Neuron (in vitro differentiated cells): Measurements from ENCODE around the gene XXYLT1.

Source experiments
- H2AFZ ChIP-seq: one replicate; pipeline ENCODE4 v1.6.1; 2013; ENCODE audit warnings: low read depth, mild to moderate bottlenecking, inconsistent platforms, low read length, moderate library complexity
- H3K27me3 ChIP-seq: one replicate; pipeline ENCODE4 v1.6.1; 2013; ENCODE audit warnings: low read length; ENCODE audit not compliant: insufficient read depth
- H3K36me3 ChIP-seq: one replicate; pipeline ENCODE4 v1.6.1; 2013; ENCODE audit warnings: low read length; ENCODE audit not compliant: insufficient read depth
- H3K4me1 ChIP-seq: one replicate; pipeline ENCODE4 v1.6.1; 2013; ENCODE audit warnings: low read length; ENCODE audit not compliant: insufficient read depth
- H3K4me3 ChIP-seq: 2 replicates; pipeline ENCODE4 v1.5.1; 2013; ENCODE audit warnings: mild to moderate bottlenecking, low read length, moderate library complexity
- H3K9me3 ChIP-seq: one replicate; pipeline ENCODE4 v1.6.1; 2013; ENCODE audit warnings: low read length

Gene XXYLT1

GRCh38 chr3:195150181-195151118 lies 120.5 kb downstream of the XXYLT1 start:
- H3K4me3 ChIP-seq: no peak overlapping the region
- no peaks in the 10 kb centered on the region for H3K9me3 ChIP-seq
- H2AFZ ChIP-seq: no peak overlapping the region
- no peaks in the 10 kb centered on the region for H3K27me3 ChIP-seq
- peaks cover 36% of the 10 kb centered on the region for H3K4me1 ChIP-seq
- H3K36me3 ChIP-seq: peaks cover 4% of the 10 kb centered on the region

- no peak overlapping the region for H3K4me3 ChIP-seq
- H3K27me3 ChIP-seq: no peaks in the 10 kb centered on the region
- no peaks in the 10 kb centered on the region for H3K36me3 ChIP-seq
- no peaks in the 10 kb centered on the region for H3K9me3 ChIP-seq
- peaks cover 33% of the 10 kb centered on the region for H3K4me1 ChIP-seq
- H2AFZ ChIP-seq: no peak overlapping the region
Observed at GRCh38 chr3:195149292-195150030, 121.5 kb downstream of the XXYLT1 start.

- Histone ChIP-seq H2AFZ (no peak overlapping the region), H3K36me3 (no peaks in the 10 kb centered on the region), H3K9me3 (no peaks in the 10 kb centered on the region), H3K4me3 (no peak overlapping the region), H3K27me3 (no peaks in the 10 kb centered on the region), H3K4me1 (peaks cover 29% of the 10 kb centered on the region)
Observed at GRCh38 chr3:195148549-195148948, 122.4 kb downstream of the XXYLT1 start.

GRCh38 chr3:195147649-195148080 lies 123.3 kb downstream of the XXYLT1 start:
- Histone ChIP-seq H3K4me3 (no peak overlapping the region), H2AFZ (no peak overlapping the region), H3K36me3 (no peaks in the 10 kb centered on the region), H3K4me1 (peaks cover 20% of the 10 kb centered on the region), H3K27me3 (no peaks in the 10 kb centered on the region), H3K9me3 (no peaks in the 10 kb centered on the region)

- Histone ChIP-seq H2AFZ (no peak overlapping the region), H3K9me3 (no peaks in the 10 kb centered on the region), H3K27me3 (no peaks in the 10 kb centered on the region), H3K4me3 (no peak overlapping the region), H3K36me3 (no peaks in the 10 kb centered on the region), H3K4me1 (peaks cover 18% of the 10 kb centered on the region)
Observed at GRCh38 chr3:195146131-195146530, 124.8 kb downstream of the XXYLT1 start.

- H3K27me3 ChIP-seq: no peaks in the 10 kb centered on the region
Observed at GRCh38 chr3:195145579-195145978, 125.4 kb downstream of the XXYLT1 start.

GRCh38 chr3:195143221-195143620 lies 127.7 kb downstream of the XXYLT1 start:
- H3K36me3 ChIP-seq: no peaks in the 10 kb centered on the region
- no peaks in the 10 kb centered on the region for H3K27me3 ChIP-seq
- peaks cover 2% of the 10 kb centered on the region for H3K9me3 ChIP-seq
- no peak overlapping the region for H2AFZ ChIP-seq
- H3K4me3 ChIP-seq: no peak overlapping the region
- no peaks in the 10 kb centered on the region for H3K4me1 ChIP-seq

More at GRCh38 chr3:195145579-195145978, 125.4 kb downstream of the XXYLT1 start:
- peaks cover 2% of the 10 kb centered on the region for H3K9me3 ChIP-seq
- H3K36me3 ChIP-seq: no peaks in the 10 kb centered on the region
- no peak overlapping the region for H2AFZ ChIP-seq
- peaks cover 16% of the 10 kb centered on the region for H3K4me1 ChIP-seq
- no peak overlapping the region for H3K4me3 ChIP-seq

GRCh38 chr3:195142519-195142918 lies 128.4 kb downstream of the XXYLT1 start:
- H3K27me3 ChIP-seq: no peaks in the 10 kb centered on the region
- H3K4me1 ChIP-seq: no peaks in the 10 kb centered on the region
- H2AFZ ChIP-seq: no peak overlapping the region
- H3K36me3 ChIP-seq: no peaks in the 10 kb centered on the region
- peaks cover 2% of the 10 kb centered on the region for H3K9me3 ChIP-seq
- no peak overlapping the region for H3K4me3 ChIP-seq

- Histone ChIP-seq H3K27me3 (no peaks in the 10 kb centered on the region), H3K4me3 (no peak overlapping the region), H3K4me1 (no peaks in the 10 kb centered on the region), H3K36me3 (no peaks in the 10 kb centered on the region), H2AFZ (no peak overlapping the region), H3K9me3 (peaks cover 2% of the 10 kb centered on the region)
Observed at GRCh38 chr3:195140816-195141793, 129.9 kb downstream of the XXYLT1 start.

- no peaks in the 10 kb centered on the region for H3K36me3 ChIP-seq
- H3K4me3 ChIP-seq: no peak overlapping the region
- H2AFZ ChIP-seq: no peak overlapping the region
- peaks cover 2% of the 10 kb centered on the region for H3K9me3 ChIP-seq
- H3K27me3 ChIP-seq: no peaks in the 10 kb centered on the region
- no peaks in the 10 kb centered on the region for H3K4me1 ChIP-seq
Observed at GRCh38 chr3:195140410-195140809, 130.5 kb downstream of the XXYLT1 start.

- no peak overlapping the region for H2AFZ ChIP-seq
- H3K4me3 ChIP-seq: no peak overlapping the region
- H3K4me1 ChIP-seq: no peaks in the 10 kb centered on the region
- H3K36me3 ChIP-seq: no peaks in the 10 kb centered on the region
- H3K9me3 ChIP-seq: peaks cover 2% of the 10 kb centered on the region
- no peaks in the 10 kb centered on the region for H3K27me3 ChIP-seq
Observed at GRCh38 chr3:195139876-195140240, 131.1 kb downstream of the XXYLT1 start.

GRCh38 chr3:195139091-195139875 lies 131.7 kb downstream of the XXYLT1 start:
- Histone ChIP-seq H3K9me3 (peaks cover 2% of the 10 kb centered on the region), H3K4me3 (no peak overlapping the region), H3K4me1 (no peaks in the 10 kb centered on the region), H3K36me3 (no peaks in the 10 kb centered on the region), H2AFZ (no peak overlapping the region), H3K27me3 (no peaks in the 10 kb centered on the region)
